ENCODE data around the gene CASP7. TPM values are rescaled to one million over a fixed set of nuclear protein-coding genes. Genes with fewer than 3 reads are reported as not detected.

Gene CASP7
- total and polyA plus RNA-seq, 2 donors (not counting 1 experiment from before 2014, with no cell fraction given): 5.7 to 23.9 TPM

DNA sequence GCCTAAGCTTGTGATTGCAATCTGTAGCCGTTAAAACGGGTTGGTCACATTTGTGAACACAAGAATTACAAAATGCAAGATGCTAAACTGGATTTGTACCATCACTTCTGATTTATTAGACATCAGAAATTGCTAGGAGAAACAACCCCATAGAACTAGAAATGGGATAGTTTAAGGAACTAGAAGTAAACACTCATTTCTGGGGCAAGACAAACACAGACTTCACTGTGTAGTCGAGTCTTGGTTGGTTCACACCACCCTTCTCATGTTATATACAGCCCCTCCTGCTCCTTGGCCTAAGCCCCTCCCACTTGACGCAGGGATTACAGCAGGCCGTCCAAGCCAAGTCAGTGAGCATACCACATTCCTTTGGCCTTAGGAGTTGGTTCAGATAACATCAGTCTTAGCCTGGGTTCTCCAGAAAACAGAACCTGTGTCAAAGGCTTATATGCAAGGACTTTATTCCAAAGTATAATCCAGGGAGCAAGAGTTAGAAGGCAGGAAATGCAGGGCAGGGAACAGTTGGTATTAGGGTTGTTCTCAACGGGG lies 13.8 kb upstream of the CASP7 start:
- no peak overlapping the region for H2AFZ ChIP-seq (ENCODE audit: insufficient read depth, low read depth, low read length, poor library complexity, severe bottlenecking)
- no peak overlapping the region for H3K4me3 Mint-ChIP-seq
- peaks cover 0 to 8% (median 6%) of the 10 kb centered on the region in 3 donors for H3K9me3 ChIP-seq (ENCODE audit: control extremely low read depth in 1 of 3, control insufficient read depth in 2 of 3, insufficient read depth in 1 of 3, low read length in 2 of 3)
- ChIA-PET POLR2A (no interaction called here), CTCF (no interaction called here)
- no peak overlapping the region for H3K27ac Mint-ChIP-seq
- H3K27me3 Mint-ChIP-seq: peaks cover 22% of the 10 kb centered on the region
- no peaks in the 10 kb centered on the region for H3K4me1 Mint-ChIP-seq
- no peak overlapping the region for H3K9ac ChIP-seq (ENCODE audit: low read length)
- intact Hi-C loops (cut with micrococcal nuclease): no loop called here
- H4K20me1 ChIP-seq (ENCODE audit: control insufficient read depth, insufficient read depth, low read length, poor library complexity, severe bottlenecking): no peaks in the 10 kb centered on the region
- H3K4me2 ChIP-seq (replicated peaks; ENCODE audit: low read depth, low read length, poor library complexity, severe bottlenecking): no peak overlapping the region
- H3K9me3 Mint-ChIP-seq (ENCODE audit: insufficient read depth): peaks cover 7% of the 10 kb centered on the region
- no peaks in the 10 kb centered on the region for H3K36me3 ChIP-seq (replicated peaks in 1 of 2; ENCODE audit: control extremely low read depth in 1 of 2, control insufficient read depth in 1 of 2, extremely low read depth in 1 of 2, insufficient read depth in 2 of 2, low read length in 1 of 2)
- ATAC-seq (ENCODE audit: low read depth) (no peak), DNase-seq (no peak)
- peaks cover 0 to 8% (median 2%) of the 10 kb centered on the region in 4 experiments for H3K27me3 ChIP-seq (replicated peaks in 1 of 4; ENCODE audit: control extremely low read depth in 1 of 4, control insufficient read depth in 3 of 4, insufficient read depth in 4 of 4, low read length in 3 of 4)
- no peak overlapping the region for H3K27ac ChIP-seq (ENCODE audit: low read length in 2 of 2)
- H3K79me2 ChIP-seq (ENCODE audit: control insufficient read depth, insufficient read depth, low read length): no peaks in the 10 kb centered on the region
- TF ChIP-seq, protein P1, sequence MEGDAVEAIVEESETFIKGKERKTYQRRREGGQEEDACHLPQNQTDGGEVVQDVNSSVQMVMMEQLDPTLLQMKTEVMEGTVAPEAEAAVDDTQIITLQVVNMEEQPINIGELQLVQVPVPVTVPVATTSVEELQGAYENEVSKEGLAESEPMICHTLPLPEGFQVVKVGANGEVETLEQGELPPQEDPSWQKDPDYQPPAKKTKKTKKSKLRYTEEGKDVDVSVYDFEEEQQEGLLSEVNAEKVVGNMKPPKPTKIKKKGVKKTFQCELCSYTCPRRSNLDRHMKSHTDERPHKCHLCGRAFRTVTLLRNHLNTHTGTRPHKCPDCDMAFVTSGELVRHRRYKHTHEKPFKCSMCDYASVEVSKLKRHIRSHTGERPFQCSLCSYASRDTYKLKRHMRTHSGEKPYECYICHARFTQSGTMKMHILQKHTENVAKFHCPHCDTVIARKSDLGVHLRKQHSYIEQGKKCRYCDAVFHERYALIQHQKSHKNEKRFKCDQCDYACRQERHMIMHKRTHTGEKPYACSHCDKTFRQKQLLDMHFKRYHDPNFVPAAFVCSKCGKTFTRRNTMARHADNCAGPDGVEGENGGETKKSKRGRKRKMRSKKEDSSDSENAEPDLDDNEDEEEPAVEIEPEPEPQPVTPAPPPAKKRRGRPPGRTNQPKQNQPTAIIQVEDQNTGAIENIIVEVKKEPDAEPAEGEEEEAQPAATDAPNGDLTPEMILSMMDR (IDR thresholded peaks at IDR 0.05): no peak
- no peak for TF ChIP-seq EZH2 (IDR thresholded peaks at IDR 0.05; ENCODE audit: borderline replicate concordance, insufficient read depth, low read depth, low read length, poor library complexity, severe bottlenecking)
- H3K4me3 ChIP-seq (ENCODE audit: control extremely low read depth in 1 of 5, extremely low read depth in 1 of 5, insufficient read depth in 1 of 5, low read depth in 2 of 5, low read length in 4 of 5): no peak overlapping the region
- H3K4me1 ChIP-seq (ENCODE audit: control insufficient read depth in 2 of 2, insufficient read depth in 2 of 2, low read length in 2 of 2): no peaks in the 10 kb centered on the region
- 95% methylated on average over 3 of the region's 6 CpGs for WGBS (ENCODE audit: insufficient coverage)

DNA sequence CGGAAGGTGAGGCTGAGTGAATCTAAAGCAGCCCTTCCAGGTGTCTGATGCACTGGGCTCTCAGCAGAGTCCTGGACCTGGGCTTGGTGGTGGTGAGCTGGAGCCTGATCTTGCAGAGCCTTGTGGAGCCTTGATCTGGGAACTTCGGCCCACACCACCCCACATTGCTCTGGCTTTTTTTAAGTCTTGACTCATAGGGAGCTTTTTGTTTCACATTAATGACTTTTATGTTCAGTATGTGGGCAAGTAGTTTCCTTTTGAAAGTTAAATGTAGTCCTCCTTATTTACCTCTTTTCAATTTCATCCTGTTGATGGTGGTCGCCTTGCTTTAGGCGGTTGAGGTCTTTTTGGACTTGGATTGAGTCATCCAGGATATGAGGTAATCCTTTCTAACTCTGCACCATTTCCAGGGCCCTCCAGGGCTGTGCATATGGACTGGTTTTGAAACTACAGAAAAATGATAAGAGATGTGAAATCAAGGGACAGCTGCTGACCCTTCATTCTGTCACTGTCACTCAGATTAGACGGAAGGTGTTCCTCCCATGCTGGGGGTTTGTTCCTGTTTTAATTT lies 12.9 kb upstream of the CASP7 start:
- H3K27me3 ChIP-seq (replicated peaks in 1 of 4; ENCODE audit: control extremely low read depth in 1 of 4, control insufficient read depth in 3 of 4, insufficient read depth in 4 of 4, low read length in 3 of 4): peaks cover 0 to 12% (median 2%) of the 10 kb centered on the region in 4 experiments
- DNase-seq (no peak), ATAC-seq (ENCODE audit: low read depth) (no peak)
- H3K4me1 ChIP-seq (ENCODE audit: control insufficient read depth in 2 of 2, insufficient read depth in 2 of 2, low read length in 2 of 2): no peaks in the 10 kb centered on the region
- peaks cover 0 to 12% (median 8%) of the 10 kb centered on the region in 3 donors for H3K9me3 ChIP-seq (ENCODE audit: control extremely low read depth in 1 of 3, control insufficient read depth in 2 of 3, insufficient read depth in 1 of 3, low read length in 2 of 3)
- H2AFZ ChIP-seq (ENCODE audit: insufficient read depth, low read depth, low read length, poor library complexity, severe bottlenecking): no peak overlapping the region
- ChIA-PET CTCF (no interaction called here), POLR2A (no interaction called here)
- no peak overlapping the region for H3K4me3 ChIP-seq (ENCODE audit: control extremely low read depth in 1 of 5, extremely low read depth in 1 of 5, insufficient read depth in 1 of 5, low read depth in 2 of 5, low read length in 4 of 5)
- peaks cover 30% of the 10 kb centered on the region for H3K27me3 Mint-ChIP-seq
- no peaks in the 10 kb centered on the region for H3K36me3 ChIP-seq (replicated peaks in 1 of 2; ENCODE audit: control extremely low read depth in 1 of 2, control insufficient read depth in 1 of 2, extremely low read depth in 1 of 2, insufficient read depth in 2 of 2, low read length in 1 of 2)
- H4K20me1 ChIP-seq (ENCODE audit: control insufficient read depth, insufficient read depth, low read length, poor library complexity, severe bottlenecking): no peaks in the 10 kb centered on the region
- H3K27ac Mint-ChIP-seq: no peak overlapping the region
- H3K4me1 Mint-ChIP-seq: no peaks in the 10 kb centered on the region
- 83% methylated on average over 1 of the region's 5 CpGs for WGBS (ENCODE audit: insufficient coverage)
- H3K4me2 ChIP-seq (replicated peaks; ENCODE audit: low read depth, low read length, poor library complexity, severe bottlenecking): no peak overlapping the region
- no peak overlapping the region for H3K9ac ChIP-seq (ENCODE audit: low read length)
- peaks cover 7% of the 10 kb centered on the region for H3K9me3 Mint-ChIP-seq (ENCODE audit: insufficient read depth)
- intact Hi-C loops (cut with micrococcal nuclease): no loop called here
- H3K27ac ChIP-seq (ENCODE audit: low read length in 2 of 2): no peak overlapping the region
- no peak overlapping the region for H3K4me3 Mint-ChIP-seq
- TF ChIP-seq, protein P1 (IDR thresholded peaks at IDR 0.05): no peak
- no peak for TF ChIP-seq EZH2 (IDR thresholded peaks at IDR 0.05; ENCODE audit: borderline replicate concordance, insufficient read depth, low read depth, low read length, poor library complexity, severe bottlenecking)
- H3K79me2 ChIP-seq (ENCODE audit: control insufficient read depth, insufficient read depth, low read length): no peaks in the 10 kb centered on the region

All from B cell (primary cell).